Measurements from ENCODE around the gene IL12RB2.
"Not testable (repeated sequence)": the region's sequence is repeated elsewhere in the genome, so short reads cannot be mapped to it uniquely, and the experiment has no call there.

GRCh38 chr1:67400029-67400786 is 92.5 kb downstream of the IL12RB2 start:
- not testable (repeated sequence) for TF ChIP-seq PHF20 (CRISPR knock-in tag; IDR thresholded peaks at IDR 0.05); ERF (CRISPR knock-in tag; IDR thresholded peaks at IDR 0.05); PCBP2 (optimal IDR thresholded peaks at IDR 0.05; ENCODE audit: low read depth, low read length, poor library complexity, severe bottlenecking); FOSL2 (CRISPR knock-in tag; IDR thresholded peaks at IDR 0.05); POLR2AphosphoS5 (IDR thresholded peaks at IDR 0.05; ENCODE audit: low read depth, low read length); TAF1 (CRISPR knock-in tag; IDR thresholded peaks at IDR 0.05); ATF6 (CRISPR knock-in tag; conservative IDR thresholded peaks at IDR 0.05); GMEB2 (CRISPR knock-in tag; IDR thresholded peaks at IDR 0.05; ENCODE audit: low read depth); THAP8 (CRISPR knock-in tag; IDR thresholded peaks at IDR 0.05; ENCODE audit: borderline replicate concordance); TCF12 (IDR thresholded peaks at IDR 0.05); TCF12 (CRISPR knock-in tag; IDR thresholded peaks at IDR 0.05); CTCF (CRISPR knock-in tag; IDR thresholded peaks at IDR 0.05); ZNF143 (CRISPR knock-in tag; IDR thresholded peaks at IDR 0.05); ZNF451 (CRISPR knock-in tag; IDR thresholded peaks at IDR 0.05)
